ENCODE results near the gene PRR18.

- TF ChIP-seq RAD21 (IDR thresholded peaks at IDR 0.05 in 1 of 2, conservative IDR thresholded peaks at IDR 0.05 in 1 of 2; ENCODE audit: low read depth in 2 of 2, low read length in 2 of 2) (no peak), CTCF (IDR thresholded peaks at IDR 0.05; ENCODE audit: control extremely low read depth in 1 of 3, insufficient read depth in 1 of 3, low read depth in 1 of 3, low read length in 3 of 3) (no peak), EZH2 (IDR thresholded peaks at IDR 0.05; ENCODE audit: low read depth, low read length, severe bottlenecking) (no peak), ATF2 (IDR thresholded peaks at IDR 0.05; ENCODE audit: low read length) (no peak), TAF1 (IDR thresholded peaks at IDR 0.05; ENCODE audit: low read depth, low read length) (no peak), BCL11A (IDR thresholded peaks at IDR 0.05; ENCODE audit: low read depth in 2 of 2, low read length in 2 of 2) (no peak), CBX8 (IDR thresholded peaks at IDR 0.05; ENCODE audit: borderline replicate concordance, low read depth, low read length) (no peak)
Observed at GRCh38 chr6:166354143-166354542, 46.0 kb upstream of the PRR18 start.

All from H1 (cell line).